Cardiac fibroblast (primary cell): Measurements from ENCODE around the gene RASA3.
A peak's percentile ranks its signal among the peaks of the same experiment; 100 is the strongest.
"Not testable (repeated sequence)": the region's sequence is repeated elsewhere in the genome, so short reads cannot be mapped to it uniquely, and the experiment has no call there.

Experiments used
- DNase-seq, 2 donors: peaks; one replicate each; pipeline versions ENCODE4 v3.0.0 to v3.0.0-alpha.2; 2010; ENCODE audit warnings: low read depth in 2 of 2
- H3K4me3 ChIP-seq, 2 donors: replicated peaks in 1 of 2; 1 replicate in 1 of 2; 2 replicates in 1 of 2; pipeline ENCODE4 v1.5.1; 2011; ENCODE audit warnings: low read depth in 2 of 2, low read length in 2 of 2, mild to moderate bottlenecking in 2 of 2, moderate library complexity in 1 of 2
- TF ChIP-seq, protein P1 (sequence below): IDR thresholded peaks from one replicate; pipeline ENCODE4 v1.5.1; 2011; ENCODE audit warnings: low read depth, mild to moderate bottlenecking, low read length, inconsistent platforms

The RASA3 gene

DNA sequence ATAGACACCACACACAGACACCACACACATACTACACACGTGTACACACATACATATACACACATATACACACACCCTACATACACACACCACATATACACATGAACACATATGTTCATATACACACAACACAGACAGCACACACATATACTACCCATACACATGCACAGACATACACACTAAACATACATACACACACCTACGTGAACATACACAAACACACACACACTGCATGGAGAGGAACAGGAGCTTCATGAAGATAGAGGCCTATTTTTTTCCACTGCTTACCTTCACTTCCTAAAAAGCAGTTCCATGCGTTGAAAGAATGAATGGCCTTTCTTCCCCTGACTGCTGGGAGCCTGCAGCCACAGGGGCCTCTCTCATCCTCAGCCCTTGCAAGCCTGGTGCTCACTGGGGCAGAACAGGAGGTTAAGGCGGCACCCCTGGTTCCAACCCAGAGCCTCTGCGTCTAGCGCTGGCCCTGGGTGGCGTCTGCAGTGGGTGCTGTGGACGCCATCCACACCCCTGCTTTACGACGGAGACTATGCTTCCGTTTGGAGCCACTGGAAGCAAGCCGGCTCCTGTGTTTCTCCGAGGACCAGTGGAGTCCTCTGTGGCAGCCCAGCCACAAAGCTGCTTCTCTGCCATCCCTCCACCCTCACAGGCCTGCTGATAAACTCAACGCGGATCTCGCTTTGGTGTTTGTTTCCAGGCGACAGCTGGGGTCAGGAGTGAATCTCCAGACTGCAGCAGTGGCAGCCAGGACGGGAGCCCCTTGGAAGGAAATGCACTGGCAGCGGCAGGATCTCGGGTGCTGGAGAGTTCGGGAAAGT lies 1.9 kb upstream of the RASA3 start:
- TF ChIP-seq, protein P1, sequence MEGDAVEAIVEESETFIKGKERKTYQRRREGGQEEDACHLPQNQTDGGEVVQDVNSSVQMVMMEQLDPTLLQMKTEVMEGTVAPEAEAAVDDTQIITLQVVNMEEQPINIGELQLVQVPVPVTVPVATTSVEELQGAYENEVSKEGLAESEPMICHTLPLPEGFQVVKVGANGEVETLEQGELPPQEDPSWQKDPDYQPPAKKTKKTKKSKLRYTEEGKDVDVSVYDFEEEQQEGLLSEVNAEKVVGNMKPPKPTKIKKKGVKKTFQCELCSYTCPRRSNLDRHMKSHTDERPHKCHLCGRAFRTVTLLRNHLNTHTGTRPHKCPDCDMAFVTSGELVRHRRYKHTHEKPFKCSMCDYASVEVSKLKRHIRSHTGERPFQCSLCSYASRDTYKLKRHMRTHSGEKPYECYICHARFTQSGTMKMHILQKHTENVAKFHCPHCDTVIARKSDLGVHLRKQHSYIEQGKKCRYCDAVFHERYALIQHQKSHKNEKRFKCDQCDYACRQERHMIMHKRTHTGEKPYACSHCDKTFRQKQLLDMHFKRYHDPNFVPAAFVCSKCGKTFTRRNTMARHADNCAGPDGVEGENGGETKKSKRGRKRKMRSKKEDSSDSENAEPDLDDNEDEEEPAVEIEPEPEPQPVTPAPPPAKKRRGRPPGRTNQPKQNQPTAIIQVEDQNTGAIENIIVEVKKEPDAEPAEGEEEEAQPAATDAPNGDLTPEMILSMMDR, result no peak
- no peak overlapping the region for H3K4me3 ChIP-seq
- no peak for DNase-seq

GRCh38 chr13:114133552-114133951 lies 1.1 kb upstream of the RASA3 start:
- DNase-seq, result not testable (repeated sequence)

DNA sequence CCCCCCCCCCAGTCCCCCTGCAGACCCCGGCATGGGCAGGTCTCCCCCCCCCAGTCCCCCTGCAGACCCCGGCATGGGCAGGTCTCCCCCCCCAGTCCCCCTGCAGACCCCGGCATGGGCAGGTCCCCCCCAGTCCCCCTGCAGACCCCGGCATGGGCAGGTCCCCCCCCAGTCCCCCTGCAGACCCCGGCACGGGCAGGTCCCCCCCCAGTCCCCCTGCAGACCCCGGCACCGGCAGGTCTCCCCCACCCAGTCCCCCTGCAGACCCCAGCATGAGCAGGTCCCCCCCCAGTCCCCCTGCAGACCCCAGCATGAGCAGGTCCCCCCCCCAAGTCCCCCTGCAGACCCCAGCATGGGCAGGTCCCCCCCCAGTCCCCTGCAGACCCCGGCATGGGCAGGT lies 703 bp upstream of the RASA3 start:
- DNase-seq, H3K4me3 ChIP-seq: not testable (repeated sequence)

More at GRCh38 chr13:114133552-114133951, 1.1 kb upstream of the RASA3 start:
- not testable (repeated sequence) for H3K4me3 ChIP-seq

DNA sequence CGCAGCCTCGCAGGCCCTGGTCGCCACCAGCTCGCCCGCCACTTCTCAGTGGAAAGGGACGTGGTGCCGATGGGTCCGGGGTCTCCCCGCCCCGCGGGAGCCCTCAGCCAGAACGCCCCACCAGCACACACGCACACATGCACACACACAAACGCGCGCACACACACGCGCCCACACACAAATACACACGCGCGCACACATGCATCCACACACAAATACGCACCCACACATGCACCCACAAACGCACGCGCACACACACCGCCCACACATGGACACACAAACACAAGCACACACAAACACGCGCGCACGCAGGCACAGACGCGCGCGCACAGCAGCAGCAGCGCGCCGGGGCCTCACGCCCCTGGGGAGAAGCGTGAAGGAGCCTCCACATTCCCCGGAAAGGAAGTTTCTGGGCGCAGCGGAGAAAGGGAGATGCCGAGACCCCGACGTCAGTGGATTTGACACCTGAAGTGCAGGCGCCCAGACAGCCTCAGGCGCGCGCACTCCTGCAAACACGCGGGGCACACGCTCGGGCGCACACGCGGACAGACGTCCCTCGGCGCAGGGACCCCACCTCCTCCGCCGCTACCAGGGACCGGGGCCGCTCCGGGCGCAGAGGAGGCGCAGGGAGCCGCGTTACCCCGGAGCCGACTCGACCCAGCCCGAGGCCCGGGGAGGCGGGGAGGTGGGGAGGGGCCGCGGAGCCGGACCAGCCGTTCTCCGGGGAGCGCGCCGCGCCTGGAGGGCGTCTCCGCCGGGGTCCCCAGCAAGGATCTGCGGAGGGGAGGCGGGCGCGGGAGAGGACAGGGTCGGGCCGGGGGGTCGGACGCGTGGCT lies 622 bp downstream of the RASA3 start:
- peak overlapping the region; percentile 90 to 91 for H3K4me3 ChIP-seq
- TF ChIP-seq, protein P1, result no peak
- DNase-seq, result peak; percentile 46 to 50

DNA sequence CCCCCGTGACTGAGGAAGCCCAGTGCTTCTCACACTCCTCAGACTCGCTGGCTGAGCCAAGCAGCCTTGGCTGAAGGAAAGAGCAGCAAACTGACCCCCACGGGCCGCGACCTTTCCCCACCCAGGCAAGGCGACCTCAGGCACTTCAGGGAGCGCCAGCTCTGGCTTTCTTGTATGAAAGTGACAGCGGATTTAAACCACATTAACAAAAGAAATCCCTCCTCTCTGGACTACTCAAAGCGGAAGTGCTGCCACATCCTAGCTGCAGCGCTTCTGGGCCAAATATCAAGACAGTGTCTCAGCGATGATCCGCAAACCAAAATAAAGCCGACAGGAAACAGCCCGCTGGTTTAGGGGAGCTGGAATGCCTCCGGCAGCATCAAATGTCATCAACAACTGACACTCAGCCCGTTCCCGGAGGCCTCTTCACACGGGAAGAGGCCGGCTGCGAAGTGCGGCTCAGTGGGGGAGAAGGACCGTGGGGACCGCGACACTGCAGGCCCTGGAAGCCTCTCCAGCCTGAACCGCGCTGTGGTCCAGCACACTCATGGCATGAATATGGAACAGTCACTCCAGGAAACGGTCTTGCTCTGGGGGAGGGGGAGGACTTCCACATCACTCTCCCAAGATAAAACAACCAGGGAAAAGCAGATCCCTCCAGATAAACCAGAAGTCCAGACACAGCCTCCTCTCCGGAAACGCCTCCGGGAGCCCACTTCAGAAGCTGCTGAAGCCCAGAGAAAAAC lies 1.4 kb downstream of the RASA3 start:
- H3K4me3 ChIP-seq, result peak overlapping the region; percentile 90 to 91
- DNase-seq, result peak; percentile 69 to 91
- TF ChIP-seq, protein P1, result no peak

GRCh38 chr13:114130131-114130836 lies 2.1 kb downstream of the RASA3 start:
- TF ChIP-seq, protein P1, result no peak
- H3K4me3 ChIP-seq, result peak overlapping the region; percentile 90 to 91
- peak in 1 of 2 donors; percentile 30 for DNase-seq

- peak overlapping the region in 1 of 2 donors; percentile 91 for H3K4me3 ChIP-seq
- DNase-seq, result peak in 1 of 2 donors; percentile 28
Measured at GRCh38 chr13:114129649-114130062, 2.8 kb downstream of the RASA3 start.

More at GRCh38 chr13:114129649-114130062, 2.8 kb downstream of the RASA3 start:
- TF ChIP-seq, protein P1, result no peak
